HG02759 (cell line): ENCODE measurements around the gene FES.

Experiments used
- ATAC-seq: cut with Tn5 transposase; IDR thresholded peaks from one replicate; pipeline ENCODE4 v1.9.1; 2021; ENCODE audit warnings: mild to moderate bottlenecking, moderate library complexity; ENCODE audit not compliant: unreplicated experiment

The FES gene

GRCh38 chr15:90890839-90891238 lies 6.5 kb downstream of the FES start:
- no peak for ATAC-seq

- no peak for ATAC-seq
These were observed 7.1 kb downstream of the FES start for GRCh38 chr15:90891346-90891949.

DNA sequence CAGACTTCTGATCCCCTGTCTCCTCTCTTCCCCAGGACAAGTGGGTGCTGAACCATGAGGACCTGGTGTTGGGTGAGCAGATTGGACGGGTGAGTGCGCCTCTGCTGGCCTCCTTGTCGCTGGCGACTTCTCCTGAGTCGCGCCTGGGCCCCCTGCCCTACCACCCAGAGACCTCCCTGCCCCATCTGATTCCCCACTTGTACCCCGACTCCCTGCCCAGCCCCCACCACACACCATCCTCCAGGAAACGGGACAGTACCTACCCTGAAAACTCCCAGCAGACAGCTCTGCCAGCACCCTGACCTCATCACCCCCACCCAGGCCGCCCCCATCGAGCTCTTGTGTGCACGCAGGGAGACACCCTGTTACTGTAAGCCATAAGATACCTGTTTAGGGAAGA lies 7.7 kb downstream of the FES start:
- ATAC-seq = no peak

DNA sequence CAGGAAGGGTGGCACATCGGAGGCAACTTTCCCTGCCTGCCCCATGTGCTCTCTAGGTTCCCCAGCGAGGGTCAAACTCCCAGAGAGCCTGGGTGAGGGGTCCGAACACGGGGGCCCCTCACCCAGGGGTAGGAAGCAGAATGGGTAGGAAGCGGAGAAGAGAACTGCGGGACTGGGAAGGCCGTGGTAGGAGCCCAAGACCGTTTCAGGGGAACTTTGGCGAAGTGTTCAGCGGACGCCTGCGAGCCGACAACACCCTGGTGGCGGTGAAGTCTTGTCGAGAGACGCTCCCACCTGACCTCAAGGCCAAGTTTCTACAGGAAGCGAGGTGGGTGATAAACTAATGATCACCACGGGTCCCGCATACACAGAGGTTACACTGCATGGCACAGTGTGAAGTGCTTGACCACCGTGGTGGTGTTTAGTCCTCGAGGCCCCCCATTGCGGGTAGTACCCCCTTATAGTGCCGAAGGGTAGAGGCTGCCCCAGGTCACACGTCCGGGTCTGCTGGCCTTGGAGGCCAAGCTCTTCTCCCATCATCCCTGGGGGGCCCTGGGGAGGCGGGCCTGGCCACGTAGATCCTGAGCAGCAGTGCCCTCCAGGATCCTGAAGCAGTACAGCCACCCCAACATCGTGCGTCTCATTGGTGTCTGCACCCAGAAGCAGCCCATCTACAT lies 8.3 kb downstream of the FES start:
- ATAC-seq = no peak

DNA sequence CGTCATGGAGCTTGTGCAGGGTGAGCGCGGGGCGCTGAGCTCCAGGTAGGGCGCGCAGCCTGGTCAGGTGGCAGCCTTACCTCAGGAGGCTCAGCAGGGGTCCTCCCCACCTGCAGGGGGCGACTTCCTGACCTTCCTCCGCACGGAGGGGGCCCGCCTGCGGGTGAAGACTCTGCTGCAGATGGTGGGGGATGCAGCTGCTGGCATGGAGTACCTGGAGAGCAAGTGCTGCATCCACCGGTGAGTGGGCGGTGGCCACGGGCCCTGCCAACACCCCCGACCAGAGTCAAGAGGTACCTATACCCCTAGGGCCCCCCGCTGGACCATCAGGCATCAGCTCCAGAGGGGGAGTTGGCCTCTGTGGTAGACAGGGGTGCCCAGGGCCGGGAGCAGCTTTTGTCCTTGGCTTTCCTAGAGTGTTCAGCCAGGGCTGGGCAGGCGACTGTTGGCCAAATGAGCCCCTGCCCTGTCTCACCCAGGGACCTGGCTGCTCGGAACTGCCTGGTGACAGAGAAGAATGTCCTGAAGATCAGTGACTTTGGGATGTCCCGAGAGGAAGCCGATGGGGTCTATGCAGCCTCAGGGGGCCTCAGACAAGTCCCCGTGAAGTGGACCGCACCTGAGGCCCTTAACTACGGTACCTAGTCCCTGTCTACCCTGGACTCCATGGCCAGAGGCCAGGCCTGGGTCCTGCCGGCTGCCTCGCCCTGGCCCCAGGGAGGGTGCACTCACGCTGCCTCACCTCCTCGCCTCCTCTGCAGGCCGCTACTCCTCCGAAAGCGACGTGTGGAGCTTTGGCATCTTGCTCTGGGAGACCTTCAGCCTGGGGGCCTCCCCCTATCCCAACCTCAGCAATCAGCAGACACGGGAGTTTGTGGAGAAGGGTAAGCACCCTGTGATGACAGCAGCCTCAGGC lies 9.1 kb downstream of the FES start:
- ATAC-seq = no peak

- no peak for ATAC-seq
These were observed 11.3 kb downstream of the FES start for GRCh38 chr15:90895571-90896117.

GRCh38 chr15:90897131-90897655 lies 12.9 kb downstream of the FES start:
- ATAC-seq = peak; percentile 56

- ATAC-seq = no peak
These were observed 17.1 kb downstream of the FES start for GRCh38 chr15:90901175-90902039.

GRCh38 chr15:90902040-90902839 lies 17.9 kb downstream of the FES start:
- peak; percentile 72 for ATAC-seq

DNA sequence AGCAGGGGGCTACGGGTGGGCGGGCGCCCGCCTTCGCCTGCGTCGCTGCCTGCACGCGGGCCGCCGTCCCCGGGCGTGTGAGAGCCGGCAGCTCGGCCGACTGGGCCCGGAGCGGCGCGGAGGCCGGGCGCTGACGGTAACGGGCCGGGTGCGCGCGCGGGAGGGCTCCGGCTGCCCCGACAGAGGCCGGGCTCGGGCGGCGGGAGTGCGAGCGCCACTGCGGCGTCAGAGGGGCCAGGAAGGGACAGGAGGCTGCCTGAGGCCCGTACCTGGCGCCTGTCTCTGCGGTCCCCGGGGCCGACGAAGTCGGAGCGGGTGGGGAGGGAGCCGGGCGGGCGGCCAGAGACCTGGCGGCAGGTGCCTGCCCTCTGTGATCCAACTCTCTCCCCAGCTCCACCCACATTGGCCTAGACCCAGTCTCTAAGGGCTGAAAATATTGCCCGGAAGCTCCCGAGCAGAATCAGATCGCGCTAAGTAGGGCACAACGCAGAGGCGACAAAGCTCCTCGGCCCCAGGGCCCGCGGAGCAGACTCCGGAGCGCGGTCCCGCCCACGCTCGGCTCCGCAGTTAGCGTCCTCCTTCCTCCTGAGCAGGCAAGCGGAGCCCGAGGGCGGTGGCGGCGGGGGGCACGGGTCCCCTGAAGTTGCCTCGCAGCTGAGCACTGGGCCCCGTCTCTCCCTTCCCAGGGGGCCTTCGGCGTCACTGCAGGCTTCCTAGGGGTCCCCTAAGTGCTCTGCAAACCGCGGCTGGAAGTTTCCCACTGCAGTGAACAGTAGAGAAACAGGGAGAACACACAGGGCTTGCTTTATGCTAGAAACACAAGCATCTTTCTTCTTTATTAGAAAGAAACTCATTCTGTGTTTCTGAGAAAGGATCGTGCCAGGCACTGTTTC lies 18.8 kb downstream of the FES start, which contains the start of gene MAN2A2:
Gene MAN2A2 (plus strand): TSS at position 463 of the 893 bp plus-strand sequence. CDS start 906 bp downstream, outside the sequence.
- ATAC-seq = peak; percentile 62

GRCh38 chr15:90903733-90904536 lies 19.6 kb downstream of the FES start:
- no peak for ATAC-seq

- ATAC-seq = no peak
These were observed 20.4 kb downstream of the FES start for GRCh38 chr15:90904746-90905145.

DNA sequence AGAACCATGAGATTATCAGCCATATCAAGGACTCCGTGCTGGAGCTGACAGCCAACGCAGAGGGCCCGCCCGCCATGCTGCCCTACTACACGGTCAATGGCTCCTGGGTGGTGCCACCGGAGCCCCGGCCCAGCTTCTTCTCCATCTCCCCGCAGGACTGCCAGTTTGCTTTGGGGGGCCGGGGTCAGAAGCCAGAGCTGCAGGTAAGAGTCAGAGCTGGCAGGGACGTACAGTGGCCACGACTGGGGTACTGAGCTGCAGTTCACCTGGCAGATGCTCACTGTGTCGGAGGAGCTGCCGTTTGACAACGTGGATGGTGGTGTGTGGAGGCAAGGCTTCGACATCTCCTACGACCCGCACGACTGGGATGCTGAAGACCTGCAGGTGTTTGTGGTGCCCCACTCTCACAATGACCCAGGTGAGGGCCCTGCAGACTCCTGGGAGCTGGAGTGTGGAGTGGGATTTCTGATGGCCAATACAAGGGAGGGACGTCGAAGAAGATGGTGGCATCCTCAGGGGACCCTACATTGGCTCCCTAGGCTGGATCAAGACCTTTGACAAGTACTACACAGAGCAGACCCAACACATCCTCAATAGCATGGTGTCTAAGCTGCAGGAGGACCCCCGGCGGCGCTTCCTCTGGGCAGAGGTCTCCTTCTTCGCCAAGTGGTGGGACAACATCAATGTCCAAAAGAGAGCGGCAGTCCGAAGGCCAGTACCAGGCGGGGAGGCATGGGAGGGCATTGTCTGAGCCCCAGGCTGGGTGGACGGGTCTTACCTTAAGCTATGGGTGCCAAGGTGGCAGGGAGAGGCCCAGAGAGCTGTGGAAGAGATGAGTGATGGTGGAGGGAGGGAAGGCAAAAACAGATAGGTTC lies 21.2 kb downstream of the FES start:
- no peak for ATAC-seq

GRCh38 chr15:90906181-90906849 lies 22.0 kb downstream of the FES start:
- ATAC-seq = no peak

- no peak for ATAC-seq
These were observed 22.9 kb downstream of the FES start for GRCh38 chr15:90907051-90907660.
